GM12878 (cell line): ENCODE results near the gene GPR17. TPM values are rescaled to one million over a fixed set of nuclear protein-coding genes. Genes with fewer than 3 reads are reported as not detected.

Experiments used
- ATAC-seq: fragments of 200-7000 bp; cut with Tn5 transposase; 3 replicates; pipeline ENCODE4 v1.9.1; 2020; ENCODE audit warnings: mild to moderate bottlenecking, moderate library complexity
- BruUV-seq: library from RNA; stranded (reverse); fragments of 400-500 nt; replicated peaks from 2 replicates; lab custom pipeline; 2021; lab: Mats Ljungman, UMichigan
- CTCF ChIA-PET: fragments of 300-600 bp; sonication (Branson Sonifier 250); formaldehyde crosslinking; extraction: SDS; loops from one replicate; lab custom pipeline; 2021; ENCODE audit warnings: inconsistent platforms; lab: Yijun Ruan, JAX
- POLR2A ChIA-PET: fragments of 350-600 bp; formaldehyde crosslinking; extraction: SDS; loops from one replicate; lab custom pipeline; 2021; ENCODE audit warnings: inconsistent platforms; lab: Charles Lee
- RAD21 ChIA-PET: fragments of 300-600 bp; sonication (Branson Sonifier 250); formaldehyde crosslinking; loops from one replicate; lab custom pipeline; 2023; ENCODE audit warnings: antibody characterized with exemption; ENCODE audit not compliant: unreplicated experiment; lab: Charles Lee
- SMC1A ChIA-PET: fragments of 300-600 bp; sonication (Branson Sonifier 250); formaldehyde crosslinking; loops from one replicate; lab custom pipeline; 2023; ENCODE audit not compliant: unreplicated experiment, uncharacterized antibody; lab: Charles Lee
- DNase-seq: peaks from one replicate; pipeline ENCODE4 v3.0.0-alpha.2; 2011; ENCODE audit warnings: low read depth, low spot score
- FAIRE-seq: peaks from 3 replicates; lab custom pipeline; 2011; peaks lifted over from hg19 to GRCh38; lab: Jason Lieb, UNC
- H2AFZ ChIP-seq: 2 replicates; pipeline ENCODE4 v1.6.0; 2011; ENCODE audit warnings: low read depth, low read length, control low read depth; ENCODE audit not compliant: control insufficient read depth
- H3K27ac ChIP-seq: 2 replicates; pipeline ENCODE4 v1.5.1; 2011; ENCODE audit warnings: control low read depth; ENCODE audit not compliant: control insufficient read depth, insufficient read depth
- H3K27me3 ChIP-seq, 2 experiments: replicated peaks in 1 of 2; 2 replicates each; pipeline versions ENCODE4 v1.6.0 to v1.6.1; 2011; ENCODE audit warnings: low read length in 1 of 2; ENCODE audit not compliant: control insufficient read depth in 2 of 2, insufficient read depth in 2 of 2
- H3K36me3 ChIP-seq, 2 experiments: 2 replicates each; pipeline ENCODE4 v1.5.1; 2011; ENCODE audit warnings: low read length in 1 of 2; ENCODE audit not compliant: control insufficient read depth in 2 of 2, insufficient read depth in 2 of 2
- H3K4me1 ChIP-seq: 2 replicates; pipeline ENCODE4 v1.6.1; 2011; ENCODE audit warnings: mild to moderate bottlenecking, low read length, moderate library complexity, mixed read lengths; ENCODE audit not compliant: control insufficient read depth, insufficient read depth
- H3K4me2 ChIP-seq: 2 replicates; pipeline ENCODE4 v1.6.0; 2011; ENCODE audit warnings: control low read depth; ENCODE audit not compliant: control insufficient read depth, insufficient read depth
- H3K4me3 ChIP-seq: fragments of 200-600 bp; sonication (generic); 2 replicates; pipeline ENCODE4 v1.5.1; 2016
- H3K79me2 ChIP-seq: 2 replicates; pipeline ENCODE4 v1.6.0; 2011; ENCODE audit warnings: low read length; ENCODE audit not compliant: control insufficient read depth, insufficient read depth
- H3K9ac ChIP-seq: 2 replicates; pipeline ENCODE4 v1.8.0; 2011; ENCODE audit warnings: low read length, control low read depth, mixed read lengths; ENCODE audit not compliant: control insufficient read depth, insufficient read depth
- H3K9me3 ChIP-seq: replicated peaks from 3 replicates; pipeline ENCODE4 v1.5.1; 2011; ENCODE audit warnings: mild to moderate bottlenecking, low read length; ENCODE audit not compliant: control insufficient read depth, insufficient read depth
- H4K20me1 ChIP-seq: 2 replicates; pipeline ENCODE4 v1.6.0; 2011; ENCODE audit not compliant: control insufficient read depth, insufficient read depth
- BMI1 ChIP-seq: fragments of 450-650 bp; IDR thresholded peaks from 2 replicates; pipeline ENCODE4 v1.6.1; 2016; ENCODE audit warnings: mild to moderate bottlenecking, moderate library complexity, borderline replicate concordance
- HDAC2 ChIP-seq: fragments of 200-600 bp; sonication (generic); IDR thresholded peaks from 2 replicates; pipeline ENCODE4 v1.6.1; 2017
- IKZF1 ChIP-seq: fragments of 450-650 bp; conservative IDR thresholded peaks from 2 replicates; pipeline ENCODE4 v1.6.1; 2017; ENCODE audit warnings: antibody characterized with exemption, mild to moderate bottlenecking
- MEF2B ChIP-seq: fragments of 450-650 bp; IDR thresholded peaks from 2 replicates; pipeline ENCODE4 v1.6.1; 2018; ENCODE audit warnings: mild to moderate bottlenecking, moderate library complexity; ENCODE audit not compliant: partially characterized antibody, poor library complexity, severe bottlenecking
- MTA2 ChIP-seq: fragments of 450-650 bp; IDR thresholded peaks from 2 replicates; pipeline ENCODE4 v1.6.1; 2016; ENCODE audit warnings: low read depth, mild to moderate bottlenecking, moderate library complexity
- MYB ChIP-seq: fragments of 150-350 bp; IDR thresholded peaks from 2 replicates; pipeline ENCODE4 v1.6.1; 2014; ENCODE audit warnings: mild to moderate bottlenecking, low read depth, low read length, borderline replicate concordance
- NR2F1 ChIP-seq: fragments of 450-650 bp; conservative IDR thresholded peaks from 2 replicates; pipeline ENCODE4 v1.6.1; 2017; ENCODE audit warnings: mild to moderate bottlenecking
- SMAD1 ChIP-seq: fragments of 450-650 bp; IDR thresholded peaks from 2 replicates; pipeline ENCODE4 v1.6.1; 2018; ENCODE audit warnings: mild to moderate bottlenecking, low read depth; ENCODE audit not compliant: partially characterized antibody
- WGBS: methylation state at CpG from one replicate; pipeline ENCODE4 v1.1.6; 2016; ENCODE audit warnings: low lambda C conversion rate; ENCODE audit not compliant: insufficient replicate concordance, insufficient coverage; ENCODE audit errors: missing lambda C conversion rate; 5-methylcytosine and 5-hydroxymethylcytosine counted together
- in situ Hi-C: fragments of 300-500 bp; cut with MboI; formaldehyde crosslinking; loops from 9 replicates; pipeline ENCODE4 v1.14.3; 2018; ENCODE audit warnings: mixed read lengths
- intact Hi-C: fragments of 100-400 bp; cut with micrococcal nuclease; formaldehyde crosslinking; loops from one replicate; pipeline ENCODE4 v1.14.2; 2022; ENCODE audit not compliant: unreplicated experiment
- polyA plus RNA-seq, 11 experiments: library from polyadenylated mRNA; depleted of rRNA in 4 of 11; unstranded in 6 of 11; stranded (reverse) in 5 of 11; fragments of >200 nt; fragmentation: Nextera tagmentation in 4 of 11; fragmentation: Illumina TruSeq in 1 of 11; extraction: Ambion mirVana in 4 of 11; extraction: Trizol in 1 of 11; gene quantifications; 1 replicate in 1 of 11; 2 replicates in 10 of 11; pipeline versions ENCODE4 v1.2.1 to v1.2.3, GENCODE V29; 2011 to 2016; ENCODE audit warnings: inconsistent platforms in 2 of 11, missing spikeins in 2 of 11, low read depth in 1 of 11
- total RNA-seq, 4 experiments: library from RNA; depleted of rRNA in 3 of 4; stranded (reverse); fragments of >200 nt in 3 of 4; fragmentation: Illumina TruSeq in 1 of 4; extraction: Trizol in 1 of 4; gene quantifications; 2 replicates each; pipeline versions ENCODE4 v1.2.1 to v1.2.3, GENCODE V29; 2013 to 2021
- TF ChIP-seq, protein P1 (sequence below): fragments of 150-350 bp; IDR thresholded peaks from 2 replicates; pipeline ENCODE4 v1.6.1; 2014; ENCODE audit warnings: mild to moderate bottlenecking, low read depth, low read length
- TF ChIP-seq, protein P2 (sequence below): IDR thresholded peaks from 2 replicates; pipeline ENCODE4 v1.6.1; 2012; ENCODE audit warnings: mild to moderate bottlenecking, low read depth, low read length

GPR17 gene
- total and polyA plus RNA-seq, 10 of the 15 experiments (the other 5 are each of a cell fraction or from before 2014, with no cell fraction given): not detected

DNA sequence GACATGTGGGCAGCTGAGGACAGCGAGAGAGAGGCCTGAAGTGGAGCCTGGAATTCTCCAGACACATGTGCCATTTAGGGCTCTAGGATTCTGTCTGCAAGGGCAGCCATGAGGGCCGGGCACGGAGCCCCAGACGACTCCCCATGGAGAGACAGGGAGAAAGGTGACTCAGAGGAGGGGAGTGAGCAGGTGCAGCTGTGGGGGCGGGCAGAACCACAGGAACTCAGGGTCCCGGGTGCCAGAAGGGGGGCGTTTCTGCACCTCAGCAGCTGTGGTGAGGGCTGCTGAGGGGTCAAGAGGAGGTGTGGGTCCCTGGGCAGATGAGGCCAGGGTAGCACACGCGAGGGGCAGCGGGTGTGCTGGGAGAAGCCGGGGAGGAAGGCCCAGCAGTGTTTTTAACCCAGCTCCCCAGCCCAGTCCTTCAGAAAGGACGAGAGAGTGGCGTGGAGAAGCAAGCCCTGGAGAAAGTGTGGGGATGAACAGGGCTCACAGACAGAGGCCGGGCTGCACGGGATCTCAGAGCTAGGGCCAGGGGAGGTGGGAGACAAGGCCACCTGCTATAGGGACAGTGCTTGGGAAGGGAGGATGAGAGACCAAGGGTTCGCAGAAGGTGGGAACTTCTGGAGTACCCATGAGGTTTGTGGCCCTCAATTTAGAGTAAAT lies 7.6 kb downstream of the GPR17 start:
- Histone ChIP-seq H3K4me3 (no peak overlapping the region), H3K79me2 (no peaks in the 10 kb centered on the region), H3K9ac (no peak overlapping the region), H3K36me3 (no peaks in the 10 kb centered on the region), H3K4me2 (no peak overlapping the region), H3K27ac (no peak overlapping the region), H4K20me1 (no peaks in the 10 kb centered on the region), H3K4me1 (no peaks in the 10 kb centered on the region), H3K27me3 (no peaks in the 10 kb centered on the region), H2AFZ (no peak overlapping the region), H3K9me3 (no peaks in the 10 kb centered on the region)
- WGBS: 20% methylated on average over 16 of the region's 16 CpGs
- intact Hi-C loops: no loop called here
- DNase-seq (no peak), ATAC-seq (no peak), FAIRE-seq (no peak)
- CTCF ChIA-PET: interaction anchor here (1.6 to 8.3 kb wide), 2 partner anchors 9 to 62 kb away, joined by 3 to 90 read pairs; no protein-coding TSS in a partner anchor
- SMC1A ChIA-PET: interaction anchor here (4.6 kb wide), 1 partner anchor 62 kb away, joined by 26 read pairs; no protein-coding TSS in a partner anchor
- in situ Hi-C loops: no loop called here
- BruUV-seq: no TSS peak
- POLR2A ChIA-PET: no interaction called here
- TF ChIP-seq HDAC2: no peak
- no peak for TF ChIP-seq MYB
- no peak for TF ChIP-seq SMAD1
- no peak for TF ChIP-seq BMI1
- no peak for TF ChIP-seq MTA2
- RAD21 ChIA-PET: interaction anchor here (1.0 to 3.1 kb wide), 2 partner anchors 54 to 62 kb away, joined by 5 to 12 read pairs; no protein-coding TSS in a partner anchor

DNA sequence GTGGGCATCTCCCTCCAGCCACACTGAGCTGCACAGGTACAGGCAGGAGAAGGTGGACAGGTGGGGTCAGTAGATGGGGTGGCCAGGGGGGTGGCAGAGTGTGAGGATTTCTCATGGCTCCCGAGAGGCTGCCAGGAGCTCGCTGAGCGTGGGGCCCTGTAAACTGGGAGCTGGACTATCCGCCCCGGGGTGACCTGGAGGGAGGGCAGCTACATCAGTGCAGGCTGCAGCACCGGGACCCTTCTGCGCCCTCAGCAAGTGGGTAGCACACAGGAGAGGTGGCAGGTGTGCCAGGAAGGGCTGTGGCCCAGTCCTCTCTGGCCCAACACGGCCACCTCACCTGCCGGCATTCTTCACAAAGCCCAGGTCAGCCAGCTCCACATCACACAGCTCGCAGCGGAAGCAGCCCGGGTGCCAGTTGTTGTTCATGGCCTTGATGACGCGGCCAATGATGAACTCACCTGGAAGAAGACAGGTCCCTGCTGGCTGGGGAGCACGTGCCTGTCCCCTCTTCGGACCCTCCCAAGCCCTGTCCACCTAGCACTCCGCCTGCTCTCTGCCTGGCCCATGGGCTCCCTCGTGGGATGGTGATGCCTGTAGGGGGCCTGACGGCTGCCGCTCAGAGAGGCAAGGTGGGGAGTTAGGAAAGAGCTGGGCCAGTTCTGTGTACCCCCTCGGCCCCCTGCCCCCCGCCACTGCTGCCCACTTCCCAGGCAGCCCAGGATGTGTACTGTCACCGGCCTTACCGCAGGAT lies 8.3 kb downstream of the GPR17 start:
- intact Hi-C loops (no loop called here), in situ Hi-C loops (no loop called here)
- H2AFZ ChIP-seq: no peak overlapping the region
- no peaks in the 10 kb centered on the region for H3K27me3 ChIP-seq
- FAIRE-seq (no peak), ATAC-seq (no peak), DNase-seq (no peak)
- ChIA-PET CTCF (interaction anchor here (1.4 to 8.3 kb wide), 3 partner anchors 10 to 64 kb away, joined by 3 to 90 read pairs (median 3); no protein-coding TSS in a partner anchor), POLR2A (no interaction called here), RAD21 (interaction anchor here (1.0 to 3.1 kb wide), 3 partner anchors 14 to 63 kb away, joined by 3 to 12 read pairs (median 5); no protein-coding TSS in a partner anchor), SMC1A (no interaction called here)
- 60% methylated on average over 24 of the region's 24 CpGs for WGBS
- no peaks in the 10 kb centered on the region for H3K4me1 ChIP-seq
- no peak overlapping the region for H3K4me2 ChIP-seq
- H3K4me3 ChIP-seq: no peak overlapping the region
- H3K9ac ChIP-seq: no peak overlapping the region
- no peaks in the 10 kb centered on the region for H4K20me1 ChIP-seq
- H3K36me3 ChIP-seq: no peaks in the 10 kb centered on the region
- no peak overlapping the region for H3K27ac ChIP-seq
- H3K79me2 ChIP-seq: no peaks in the 10 kb centered on the region
- H3K9me3 ChIP-seq: no peaks in the 10 kb centered on the region
- no TSS peak for BruUV-seq
- TF ChIP-seq IKZF1 (no peak), MYB (no peak), NR2F1 (no peak), MEF2B (no peak)
- TF ChIP-seq, protein P1, sequence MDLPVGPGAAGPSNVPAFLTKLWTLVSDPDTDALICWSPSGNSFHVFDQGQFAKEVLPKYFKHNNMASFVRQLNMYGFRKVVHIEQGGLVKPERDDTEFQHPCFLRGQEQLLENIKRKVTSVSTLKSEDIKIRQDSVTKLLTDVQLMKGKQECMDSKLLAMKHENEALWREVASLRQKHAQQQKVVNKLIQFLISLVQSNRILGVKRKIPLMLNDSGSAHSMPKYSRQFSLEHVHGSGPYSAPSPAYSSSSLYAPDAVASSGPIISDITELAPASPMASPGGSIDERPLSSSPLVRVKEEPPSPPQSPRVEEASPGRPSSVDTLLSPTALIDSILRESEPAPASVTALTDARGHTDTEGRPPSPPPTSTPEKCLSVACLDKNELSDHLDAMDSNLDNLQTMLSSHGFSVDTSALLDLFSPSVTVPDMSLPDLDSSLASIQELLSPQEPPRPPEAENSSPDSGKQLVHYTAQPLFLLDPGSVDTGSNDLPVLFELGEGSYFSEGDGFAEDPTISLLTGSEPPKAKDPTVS: no peak
- TF ChIP-seq, protein P2, sequence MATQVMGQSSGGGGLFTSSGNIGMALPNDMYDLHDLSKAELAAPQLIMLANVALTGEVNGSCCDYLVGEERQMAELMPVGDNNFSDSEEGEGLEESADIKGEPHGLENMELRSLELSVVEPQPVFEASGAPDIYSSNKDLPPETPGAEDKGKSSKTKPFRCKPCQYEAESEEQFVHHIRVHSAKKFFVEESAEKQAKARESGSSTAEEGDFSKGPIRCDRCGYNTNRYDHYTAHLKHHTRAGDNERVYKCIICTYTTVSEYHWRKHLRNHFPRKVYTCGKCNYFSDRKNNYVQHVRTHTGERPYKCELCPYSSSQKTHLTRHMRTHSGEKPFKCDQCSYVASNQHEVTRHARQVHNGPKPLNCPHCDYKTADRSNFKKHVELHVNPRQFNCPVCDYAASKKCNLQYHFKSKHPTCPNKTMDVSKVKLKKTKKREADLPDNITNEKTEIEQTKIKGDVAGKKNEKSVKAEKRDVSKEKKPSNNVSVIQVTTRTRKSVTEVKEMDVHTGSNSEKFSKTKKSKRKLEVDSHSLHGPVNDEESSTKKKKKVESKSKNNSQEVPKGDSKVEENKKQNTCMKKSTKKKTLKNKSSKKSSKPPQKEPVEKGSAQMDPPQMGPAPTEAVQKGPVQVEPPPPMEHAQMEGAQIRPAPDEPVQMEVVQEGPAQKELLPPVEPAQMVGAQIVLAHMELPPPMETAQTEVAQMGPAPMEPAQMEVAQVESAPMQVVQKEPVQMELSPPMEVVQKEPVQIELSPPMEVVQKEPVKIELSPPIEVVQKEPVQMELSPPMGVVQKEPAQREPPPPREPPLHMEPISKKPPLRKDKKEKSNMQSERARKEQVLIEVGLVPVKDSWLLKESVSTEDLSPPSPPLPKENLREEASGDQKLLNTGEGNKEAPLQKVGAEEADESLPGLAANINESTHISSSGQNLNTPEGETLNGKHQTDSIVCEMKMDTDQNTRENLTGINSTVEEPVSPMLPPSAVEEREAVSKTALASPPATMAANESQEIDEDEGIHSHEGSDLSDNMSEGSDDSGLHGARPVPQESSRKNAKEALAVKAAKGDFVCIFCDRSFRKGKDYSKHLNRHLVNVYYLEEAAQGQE: no peak
